Measurements from ENCODE around the gene KIF19. TPM values are rescaled to one million over a fixed set of nuclear protein-coding genes. Genes with fewer than 3 reads are reported as not detected.
A peak's percentile ranks its signal among the peaks of the same experiment; 100 is the strongest.

The KIF19 gene
- total RNA-seq, 2 experiments from 2014 or later = 0.81 to 1.1 TPM

DNA sequence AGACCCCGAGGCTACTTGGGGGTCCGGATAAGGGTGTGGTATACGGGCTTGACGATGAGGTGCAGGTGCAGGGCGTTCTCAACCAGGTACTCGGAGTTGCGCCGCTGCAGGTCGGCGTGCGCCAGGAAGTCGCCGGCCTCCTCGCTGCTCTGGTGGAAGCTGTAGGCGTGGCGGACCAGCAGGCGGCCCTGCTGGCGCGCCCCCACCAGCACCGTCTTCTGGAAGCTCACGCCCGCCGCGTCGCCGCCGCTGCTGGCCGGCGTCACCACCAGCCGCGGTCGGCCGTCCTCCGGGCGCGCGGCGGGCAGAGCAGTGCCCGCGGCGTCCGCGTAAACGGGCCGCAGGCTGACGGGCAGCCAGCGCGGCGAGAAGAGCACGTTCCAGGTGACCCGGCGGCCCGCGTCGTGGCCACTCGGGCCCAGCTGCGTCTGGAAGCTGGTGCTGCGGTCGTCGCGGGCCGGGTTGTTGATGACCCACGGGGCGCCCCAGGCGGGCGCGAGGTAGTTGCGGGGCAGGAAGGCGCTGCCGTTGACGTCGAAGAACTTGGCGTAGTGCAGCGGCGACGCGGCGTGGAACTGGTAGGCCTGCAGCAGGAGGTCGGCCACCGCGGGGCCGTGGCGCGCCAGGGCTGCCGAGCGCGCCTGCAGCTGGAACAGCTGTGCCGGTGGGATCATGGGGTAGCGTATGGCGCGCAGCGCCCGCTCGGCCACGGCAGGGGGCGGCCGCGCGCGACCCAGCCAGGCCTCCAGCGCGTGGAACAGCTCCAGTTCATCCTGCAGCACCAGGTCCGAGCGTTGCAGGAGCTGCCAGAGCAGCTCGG lies 30.8 kb downstream of the KIF19 start:
- DNase-seq (peak in 4 of 14 experiments; percentile 8 to 48 (median 36)), ATAC-seq (ENCODE audit: poor library complexity) (peak; percentile 55)
- H3K4me3 ChIP-seq (ENCODE audit: low read length) = no peak overlapping the region
- Mint-ChIP-seq H3K4me3 (no peak overlapping the region), H3K36me3 (ENCODE audit: low read depth) (no peaks in the 10 kb centered on the region), H3K9me3 (no peaks in the 10 kb centered on the region), H3K27ac (no peak overlapping the region), H3K27me3 (peaks cover 70% of the 10 kb centered on the region), H3K4me1 (ENCODE audit: low read depth) (peaks cover 4% of the 10 kb centered on the region)
- no peak overlapping the region for H3K27ac ChIP-seq (ENCODE audit: low read depth in 1 of 2, low read length in 2 of 2)
- ChIA-PET POLR2A (interaction anchor here (0.9 kb wide), 1 partner anchor 144 kb away, joined by 3 read pairs; the partner anchor contains the start of gene TTYH2), CTCF (interaction anchor here (1.5 kb wide), 1 partner anchor 11 kb away, joined by 6 read pairs; the partner anchor contains the start of gene GPR142)
- TF ChIP-seq, protein P1, sequence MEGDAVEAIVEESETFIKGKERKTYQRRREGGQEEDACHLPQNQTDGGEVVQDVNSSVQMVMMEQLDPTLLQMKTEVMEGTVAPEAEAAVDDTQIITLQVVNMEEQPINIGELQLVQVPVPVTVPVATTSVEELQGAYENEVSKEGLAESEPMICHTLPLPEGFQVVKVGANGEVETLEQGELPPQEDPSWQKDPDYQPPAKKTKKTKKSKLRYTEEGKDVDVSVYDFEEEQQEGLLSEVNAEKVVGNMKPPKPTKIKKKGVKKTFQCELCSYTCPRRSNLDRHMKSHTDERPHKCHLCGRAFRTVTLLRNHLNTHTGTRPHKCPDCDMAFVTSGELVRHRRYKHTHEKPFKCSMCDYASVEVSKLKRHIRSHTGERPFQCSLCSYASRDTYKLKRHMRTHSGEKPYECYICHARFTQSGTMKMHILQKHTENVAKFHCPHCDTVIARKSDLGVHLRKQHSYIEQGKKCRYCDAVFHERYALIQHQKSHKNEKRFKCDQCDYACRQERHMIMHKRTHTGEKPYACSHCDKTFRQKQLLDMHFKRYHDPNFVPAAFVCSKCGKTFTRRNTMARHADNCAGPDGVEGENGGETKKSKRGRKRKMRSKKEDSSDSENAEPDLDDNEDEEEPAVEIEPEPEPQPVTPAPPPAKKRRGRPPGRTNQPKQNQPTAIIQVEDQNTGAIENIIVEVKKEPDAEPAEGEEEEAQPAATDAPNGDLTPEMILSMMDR (IDR thresholded peaks at IDR 0.05) = no peak
- H3K27me3 ChIP-seq (ENCODE audit: control insufficient read depth in 1 of 2, insufficient read depth in 2 of 2, low read length in 2 of 2) = peaks cover 70 to 78% of the 10 kb centered on the region in 2 experiments
- H3K4me1 ChIP-seq (ENCODE audit: insufficient read depth, low read length) = peaks cover 30% of the 10 kb centered on the region
- H3K9me3 ChIP-seq (ENCODE audit: control insufficient read depth in 1 of 2, insufficient read depth in 1 of 2, low read length in 2 of 2) = peaks cover 0 to 24% of the 10 kb centered on the region in 2 experiments
- intact Hi-C loops (cut with DNase I, micrococcal nuclease) = no loop called here
- no peaks in the 10 kb centered on the region for H3K36me3 ChIP-seq (ENCODE audit: insufficient read depth, low read length)

GRCh38 chr17:74357466-74357809 lies 31.4 kb downstream of the KIF19 start:
- Mint-ChIP-seq H3K36me3 (ENCODE audit: low read depth) (no peaks in the 10 kb centered on the region), H3K4me3 (no peak overlapping the region), H3K4me1 (ENCODE audit: low read depth) (peaks cover 4% of the 10 kb centered on the region), H3K27ac (no peak overlapping the region), H3K9me3 (no peaks in the 10 kb centered on the region), H3K27me3 (peaks cover 69% of the 10 kb centered on the region)
- CTCF ChIA-PET = interaction anchor here (0.8 to 1.5 kb wide), 2 partner anchors 10 to 11 kb away, joined by 3 to 6 read pairs; partner anchors contain the start of gene GPR142
- DNase-seq = no peak
- H3K27ac ChIP-seq (ENCODE audit: low read depth in 1 of 2, low read length in 2 of 2) = no peak overlapping the region
- H3K27me3 ChIP-seq (ENCODE audit: control insufficient read depth in 1 of 2, insufficient read depth in 2 of 2, low read length in 2 of 2) = peaks cover 66 to 77% of the 10 kb centered on the region in 2 experiments
- peaks cover 24% of the 10 kb centered on the region for H3K4me1 ChIP-seq (ENCODE audit: insufficient read depth, low read length)
- TF ChIP-seq, protein P1 (IDR thresholded peaks at IDR 0.05) = no peak
- peaks cover 0 to 20% of the 10 kb centered on the region in 2 experiments for H3K9me3 ChIP-seq (ENCODE audit: control insufficient read depth in 1 of 2, insufficient read depth in 1 of 2, low read length in 2 of 2)
- H3K36me3 ChIP-seq (ENCODE audit: insufficient read depth, low read length) = no peaks in the 10 kb centered on the region
- intact Hi-C loops (cut with DNase I, micrococcal nuclease) = no loop called here
- no peak for ATAC-seq (ENCODE audit: poor library complexity)
- POLR2A ChIA-PET = no interaction called here
- no peak overlapping the region for H3K4me3 ChIP-seq (ENCODE audit: low read length)

DNA sequence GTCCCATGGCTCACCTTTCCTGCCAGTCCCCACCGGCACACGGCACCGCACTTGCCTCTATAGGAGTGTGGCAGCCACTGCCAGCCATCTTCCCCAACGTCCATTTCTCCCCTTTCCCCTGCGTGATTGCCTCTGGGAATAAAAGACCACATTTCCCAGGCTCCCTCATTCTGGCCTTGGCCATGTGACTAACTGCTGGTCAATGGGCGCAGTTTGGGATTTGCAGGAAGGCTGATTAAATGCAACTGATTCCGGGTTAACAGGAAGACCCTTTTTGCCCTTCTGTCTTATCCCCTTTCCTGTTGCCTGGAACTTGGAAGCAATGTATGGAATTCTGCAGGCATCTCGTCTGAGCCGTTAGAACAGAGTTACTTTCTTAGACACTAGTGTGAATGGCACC lies 32.7 kb downstream of the KIF19 start:
- H3K27ac Mint-ChIP-seq = no peak overlapping the region
- H3K27me3 ChIP-seq (ENCODE audit: control insufficient read depth in 1 of 2, insufficient read depth in 2 of 2, low read length in 2 of 2) = peaks cover 55 to 64% of the 10 kb centered on the region in 2 experiments
- H3K9me3 ChIP-seq (ENCODE audit: control insufficient read depth in 1 of 2, insufficient read depth in 1 of 2, low read length in 2 of 2) = peaks cover 0 to 20% of the 10 kb centered on the region in 2 experiments
- CTCF ChIA-PET = no interaction called here
- peaks cover 23% of the 10 kb centered on the region for H3K4me1 ChIP-seq (ENCODE audit: insufficient read depth, low read length)
- DNase-seq (no peak), ATAC-seq (ENCODE audit: poor library complexity) (no peak)
- H3K36me3 Mint-ChIP-seq (ENCODE audit: low read depth) = no peaks in the 10 kb centered on the region
- no peaks in the 10 kb centered on the region for H3K9me3 Mint-ChIP-seq
- peaks cover 4% of the 10 kb centered on the region for H3K4me1 Mint-ChIP-seq (ENCODE audit: low read depth)
- peaks cover 58% of the 10 kb centered on the region for H3K27me3 Mint-ChIP-seq
- H3K27ac ChIP-seq (ENCODE audit: low read depth in 1 of 2, low read length in 2 of 2) = no peak overlapping the region
- H3K4me3 Mint-ChIP-seq = no peak overlapping the region
- TF ChIP-seq, protein P1 (IDR thresholded peaks at IDR 0.05) = no peak
- H3K4me3 ChIP-seq (ENCODE audit: low read length) = no peak overlapping the region
- POLR2A ChIA-PET = no interaction called here
- intact Hi-C loops (cut with DNase I, micrococcal nuclease) = no loop called here
- H3K36me3 ChIP-seq (ENCODE audit: insufficient read depth, low read length) = no peaks in the 10 kb centered on the region
